SU-DHL-6 (cell line): Measurements from ENCODE around the gene TNFAIP8L1.

Experiments
- CTCF ChIP-seq: fragments of 200-600 bp; sonication (generic); IDR thresholded peaks from one replicate; pipeline ENCODE4 v1.5.1; 2017; ENCODE audit warnings: antibody characterized with exemption, mild to moderate bottlenecking, low read length, moderate library complexity; ENCODE audit not compliant: insufficient read depth, poor library complexity, severe bottlenecking
- EZH2phosphoT487 ChIP-seq: fragments of 200-600 bp; sonication (generic), shearing (Covaris generic); conservative IDR thresholded peaks from 2 replicates; pipeline ENCODE4 v1.6.1; 2018; ENCODE audit warnings: mild to moderate bottlenecking, antibody characterized with exemption, low read length, moderate library complexity, mixed read lengths

DNA sequence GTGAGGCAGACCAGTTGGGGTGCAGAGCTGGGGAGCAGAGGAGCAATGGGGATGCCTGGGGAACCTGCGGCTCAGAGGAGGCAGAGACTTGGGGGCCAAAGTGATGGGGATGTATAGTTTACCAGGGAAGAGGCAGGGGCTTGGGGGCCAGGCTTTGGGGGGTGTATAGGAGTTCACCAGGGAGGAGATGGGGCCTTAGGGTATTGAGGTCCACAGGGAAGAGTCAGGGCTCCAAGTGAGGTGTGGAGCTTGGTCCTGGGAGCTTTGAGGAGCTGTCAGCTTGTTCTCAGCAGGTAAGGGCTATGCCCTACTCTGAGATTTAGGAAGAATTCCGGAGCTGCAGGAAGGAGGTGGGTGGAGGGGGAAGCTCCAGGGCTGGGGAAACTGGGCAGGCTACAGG lies 10.8 kb downstream of the TNFAIP8L1 start:
- TF ChIP-seq CTCF = no peak
- TF ChIP-seq EZH2phosphoT487 = no peak
